HG03565 (cell line): ENCODE data around the gene CEBPA.

ENCODE experiments used
- ATAC-seq: cut with Tn5 transposase; IDR thresholded peaks from one replicate; pipeline ENCODE4 v1.9.1; 2021; ENCODE audit warnings: mild to moderate bottlenecking, moderate library complexity; ENCODE audit not compliant: unreplicated experiment

Gene CEBPA

GRCh38 chr19:33289261-33289660, 13.1 kb downstream of the CEBPA start:
- ATAC-seq = no peak

DNA sequence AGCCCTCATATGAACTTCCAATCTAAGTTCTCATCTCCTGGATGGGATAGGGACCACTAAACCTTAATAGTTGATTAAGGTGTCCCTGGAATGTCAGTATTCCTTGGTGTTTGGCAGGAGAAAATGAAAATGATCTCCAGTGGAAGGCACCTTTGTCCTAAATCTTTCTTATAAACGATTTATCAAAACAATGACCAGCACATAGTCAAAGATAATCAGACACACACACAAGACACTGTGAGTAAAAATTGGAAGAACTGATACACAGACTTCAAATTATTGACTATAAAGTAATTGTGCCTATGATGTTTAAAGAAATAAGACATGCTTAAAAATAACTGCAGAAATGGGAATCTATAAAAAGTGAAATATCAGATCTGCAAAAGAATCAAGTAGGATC, 13.7 kb downstream of the CEBPA start:
- ATAC-seq = no peak

DNA sequence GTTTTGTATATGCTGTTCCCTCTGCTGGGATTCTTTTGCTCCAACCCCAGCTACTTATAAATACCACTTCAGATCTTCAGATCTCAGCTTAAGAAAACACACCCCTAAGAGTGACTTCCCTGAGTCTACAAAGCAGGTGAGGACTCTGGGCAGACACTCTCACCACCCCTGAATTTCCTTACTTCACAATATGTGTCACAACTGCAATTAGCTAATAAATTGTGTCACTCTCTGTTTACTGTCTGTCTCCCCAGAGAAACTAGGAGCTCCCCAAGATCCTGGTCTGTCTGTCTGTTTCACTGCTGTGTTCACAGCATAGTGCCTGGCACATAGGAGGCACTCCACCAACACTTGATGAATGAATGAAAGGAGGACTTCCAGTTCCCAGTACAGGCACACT, 14.4 kb downstream of the CEBPA start:
- no peak for ATAC-seq

- no peak for ATAC-seq
Observed at GRCh38 chr19:33287438-33287837, 14.9 kb downstream of the CEBPA start.

DNA sequence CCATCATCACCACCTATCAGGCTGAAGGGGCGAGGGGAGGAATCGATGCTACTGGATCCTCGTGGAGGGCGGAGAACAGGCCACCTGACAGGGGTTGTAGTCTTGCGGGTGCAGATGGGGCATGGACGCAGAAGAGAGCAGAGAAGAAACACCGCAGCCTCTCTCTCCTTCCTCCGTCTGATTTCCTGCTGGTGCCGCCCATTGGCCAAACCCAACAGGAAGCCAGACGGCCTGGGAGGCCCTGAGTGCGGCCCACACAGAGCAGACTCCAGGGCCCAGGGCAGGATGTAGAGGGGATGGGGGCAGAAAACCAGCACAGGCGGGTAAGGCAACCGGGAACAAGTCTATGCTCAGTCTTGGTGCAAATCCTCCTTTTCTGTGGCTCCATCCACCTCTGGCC, 15.4 kb downstream of the CEBPA start:
- no peak for ATAC-seq

DNA sequence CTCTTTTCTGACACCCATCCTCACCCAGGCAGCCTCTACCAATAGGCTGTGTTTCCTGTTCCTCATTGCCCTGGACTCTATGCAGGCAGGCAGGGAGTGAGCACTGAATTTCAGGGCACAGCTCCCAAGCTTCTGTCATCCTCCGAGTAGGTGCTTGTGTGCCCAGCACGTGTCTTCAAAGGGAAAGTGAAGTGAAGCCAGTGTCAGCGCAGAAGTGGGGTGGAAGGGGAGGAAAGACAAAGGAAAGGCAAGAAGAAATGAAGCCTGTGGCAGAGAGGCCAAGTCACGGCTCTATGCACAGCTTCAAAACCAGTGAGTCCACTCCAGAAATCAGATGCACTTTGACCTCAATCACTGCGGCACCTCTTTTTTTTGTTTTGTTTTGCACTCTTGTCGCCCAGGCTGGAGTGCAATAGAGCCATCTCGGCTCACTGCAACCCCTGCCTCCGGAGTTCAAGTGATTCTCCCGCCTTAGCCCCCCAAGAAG, 16.9 kb downstream of the CEBPA start:
- no peak for ATAC-seq

GRCh38 chr19:33284756-33285155, 17.6 kb downstream of the CEBPA start:
- no peak for ATAC-seq

GRCh38 chr19:33284146-33284643, 18.1 kb downstream of the CEBPA start:
- no peak for ATAC-seq

GRCh38 chr19:33283589-33283988, 18.7 kb downstream of the CEBPA start:
- ATAC-seq = no peak

DNA sequence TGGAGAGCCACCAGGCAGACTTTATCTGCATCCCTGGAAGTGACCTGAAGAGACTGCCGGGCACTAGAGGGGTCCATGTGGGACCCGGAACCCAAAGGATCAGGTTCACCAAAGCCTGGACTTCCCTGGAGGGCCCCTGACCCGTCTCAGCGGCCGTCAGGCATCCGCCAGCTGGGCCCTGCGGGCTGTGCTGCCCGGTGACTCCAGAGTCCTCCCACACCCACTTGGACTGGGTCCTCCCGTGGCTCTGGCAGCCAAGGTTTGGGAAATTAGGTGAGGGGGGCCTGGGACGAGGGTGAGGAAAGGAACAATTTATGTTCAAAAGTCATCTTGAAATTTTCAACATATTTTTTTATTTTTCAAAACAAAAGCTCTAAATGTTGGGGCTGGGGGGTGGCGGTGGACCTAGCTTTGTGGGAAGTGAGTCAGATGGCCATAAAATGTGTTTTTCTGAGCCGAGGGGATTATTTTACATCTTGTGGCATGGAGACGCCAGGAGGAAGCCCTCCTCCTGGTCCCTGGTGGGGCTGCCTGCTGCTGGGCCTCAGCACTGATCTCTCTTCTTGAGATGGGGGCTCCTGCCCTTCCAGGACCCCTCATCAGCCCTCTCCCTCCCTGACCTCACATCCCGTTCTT, 20.2 kb downstream of the CEBPA start:
- no peak for ATAC-seq

GRCh38 chr19:33281296-33281926, 20.9 kb downstream of the CEBPA start:
- ATAC-seq = no peak

GRCh38 chr19:33280351-33280921, 21.9 kb downstream of the CEBPA start:
- ATAC-seq = peak; percentile 82

GRCh38 chr19:33279430-33280350, 22.6 kb downstream of the CEBPA start:
- ATAC-seq = no peak

DNA sequence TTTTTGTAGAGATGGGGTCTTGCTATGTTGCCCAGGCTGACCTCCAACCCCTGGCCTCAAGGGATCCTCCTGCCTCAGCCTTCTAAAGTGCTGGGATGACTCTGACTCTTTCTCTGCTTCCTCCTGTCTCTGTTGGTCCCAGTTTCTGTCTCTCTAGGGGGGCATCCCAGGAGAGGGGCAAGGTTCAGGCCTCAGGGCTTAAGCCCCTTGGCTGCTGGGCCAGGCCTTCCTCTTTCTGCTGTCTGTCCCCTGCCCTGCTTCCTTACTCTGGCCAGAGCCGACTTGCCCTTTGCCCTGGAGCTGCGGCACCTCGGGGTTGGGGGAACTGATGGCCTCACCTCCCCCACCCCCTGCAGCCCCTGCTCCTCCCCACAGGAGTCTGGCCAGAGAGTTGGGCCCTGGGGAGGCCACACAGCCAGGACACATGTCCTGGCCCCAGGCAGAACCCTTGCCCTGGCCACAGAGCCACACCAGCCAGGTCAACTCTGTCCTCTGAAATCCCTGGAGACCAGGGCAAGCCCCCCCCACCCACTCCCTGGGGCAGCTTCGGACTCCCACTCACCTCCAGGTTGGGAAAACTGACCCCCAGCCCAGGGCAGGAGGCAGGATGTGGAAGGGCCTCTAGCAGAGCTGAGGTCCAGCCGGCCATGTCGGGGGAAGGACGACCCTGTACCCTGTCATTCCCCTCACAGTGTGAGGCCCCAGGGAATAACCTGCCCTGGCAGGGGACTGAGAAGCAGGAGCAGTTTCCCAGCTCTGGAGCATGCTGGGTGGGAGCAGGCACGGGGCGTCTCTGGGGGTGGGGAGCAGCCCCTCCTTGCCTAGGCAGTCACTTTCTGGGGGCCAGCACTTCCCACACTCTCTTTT, 23.7 kb downstream of the CEBPA start:
- ATAC-seq = no peak

GRCh38 chr19:33278023-33278402, 24.3 kb downstream of the CEBPA start:
- no peak for ATAC-seq

- no peak for ATAC-seq
Observed at GRCh38 chr19:33277434-33277833, 24.9 kb downstream of the CEBPA start.

GRCh38 chr19:33275933-33276619, 26.3 kb downstream of the CEBPA start:
- ATAC-seq = no peak

- no peak for ATAC-seq
Observed at GRCh38 chr19:33275559-33275932, 26.8 kb downstream of the CEBPA start.

GRCh38 chr19:33274663-33275558, 27.4 kb downstream of the CEBPA start:
- ATAC-seq = no peak
